ENCODE measurements around the gene NMNAT2.

NMNAT2 gene

GRCh38 chr1:183233113-183233512, 185.1 kb downstream of the NMNAT2 start:
- DNase-seq: no peak

- no peak for DNase-seq
These were observed 186.6 kb downstream of the NMNAT2 start for GRCh38 chr1:183231545-183231944.

GRCh38 chr1:183230413-183230812, 187.8 kb downstream of the NMNAT2 start:
- DNase-seq: no peak

GRCh38 chr1:183228347-183229220, 189.6 kb downstream of the NMNAT2 start:
- no peak for DNase-seq

- DNase-seq: no peak
These were observed 190.5 kb downstream of the NMNAT2 start for GRCh38 chr1:183227422-183228346.

- DNase-seq: peak; percentile 76
These were observed 191.2 kb downstream of the NMNAT2 start for GRCh38 chr1:183226963-183227362.

- DNase-seq: no peak
These were observed 191.8 kb downstream of the NMNAT2 start for GRCh38 chr1:183226361-183226760.

- DNase-seq: no peak
These were observed 194.7 kb downstream of the NMNAT2 start for GRCh38 chr1:183223467-183223866.

GRCh38 chr1:183222909-183223308, 195.3 kb downstream of the NMNAT2 start:
- no peak for DNase-seq

GRCh38 chr1:183219616-183220009, 198.6 kb downstream of the NMNAT2 start:
- no peak for DNase-seq

- peak; percentile 40 for DNase-seq
These were observed 199.1 kb downstream of the NMNAT2 start for GRCh38 chr1:183218971-183219615.

- peak; percentile 28 for DNase-seq
These were observed 200.1 kb downstream of the NMNAT2 start for GRCh38 chr1:183218027-183218618.

- DNase-seq: no peak
These were observed 202.2 kb downstream of the NMNAT2 start for GRCh38 chr1:183215936-183216335.

- DNase-seq: no peak
These were observed 203.0 kb downstream of the NMNAT2 start for GRCh38 chr1:183215076-183215720.

- no peak for DNase-seq
These were observed 203.9 kb downstream of the NMNAT2 start for GRCh38 chr1:183214021-183214970.

GRCh38 chr1:183212870-183213269, 205.3 kb downstream of the NMNAT2 start:
- no peak for DNase-seq

- no peak for DNase-seq
These were observed 207.5 kb downstream of the NMNAT2 start for GRCh38 chr1:183210681-183211080.

GRCh38 chr1:183209533-183210158, 208.5 kb downstream of the NMNAT2 start:
- DNase-seq: no peak

GRCh38 chr1:183206538-183207122, 211.6 kb downstream of the NMNAT2 start:
- DNase-seq: no peak

GRCh38 chr1:183205196-183205781, 212.9 kb downstream of the NMNAT2 start:
- DNase-seq: no peak
